CD4-positive, alpha-beta T cell treated with Interleukin-21 for 1 hour (primary cell): ENCODE data around the gene ZW10.

ENCODE experiments used
- DNase-seq: peaks from one replicate; pipeline ENCODE4 v3.0.0-alpha.2; 2020

Gene ZW10

GRCh38 chr11:113697756-113698407 is 75.6 kb downstream of the ZW10 start:
- DNase-seq: no peak

GRCh38 chr11:113697111-113697510 is 76.4 kb downstream of the ZW10 start:
- no peak for DNase-seq

GRCh38 chr11:113695207-113695606 is 78.3 kb downstream of the ZW10 start:
- DNase-seq: no peak

GRCh38 chr11:113694390-113694789 is 79.1 kb downstream of the ZW10 start:
- DNase-seq: no peak

- DNase-seq: no peak
These were observed 80.5 kb downstream of the ZW10 start for GRCh38 chr11:113693030-113693429.

GRCh38 chr11:113690619-113691569 is 82.6 kb downstream of the ZW10 start:
- DNase-seq: no peak

GRCh38 chr11:113689768-113690618 is 83.5 kb downstream of the ZW10 start:
- DNase-seq: no peak

GRCh38 chr11:113685654-113686359 is 87.7 kb downstream of the ZW10 start:
- no peak for DNase-seq

GRCh38 chr11:113684496-113684895 is 89.0 kb downstream of the ZW10 start:
- DNase-seq: no peak

GRCh38 chr11:113683481-113684046 is 89.9 kb downstream of the ZW10 start:
- DNase-seq: no peak
